Gastrocnemius medialis (tissue), 4 donors: ENCODE data around the gene FCHSD2. TPM values are rescaled to one million over a fixed set of nuclear protein-coding genes. Genes with fewer than 3 reads are reported as not detected.

ENCODE experiments used
- ATAC-seq, 2 donors: fragments of 150-250 bp; one replicate each; pipeline ENCODE4 v1.9.1; 2016
- DNase-seq, 2 donors: peaks; one replicate each; pipeline ENCODE4 v3.0.0-alpha.2; 2019
- H3K27ac ChIP-seq, 4 donors: fragments of 200-600 bp; sonication (generic); 1 replicate in 1 of 4; 2 replicates in 3 of 4; pipeline ENCODE4 v1.5.1; 2016 to 2018; ENCODE audit warnings: mild to moderate bottlenecking in 2 of 4, moderate library complexity in 1 of 4
- H3K27me3 ChIP-seq, 3 donors: fragments of 200-600 bp; sonication (generic) in 2 of 3; 1 replicate in 1 of 3; 2 replicates in 2 of 3; pipeline versions ENCODE4 v1.5.1 to v1.6.0; 2016 to 2019; ENCODE audit warnings: mild to moderate bottlenecking in 1 of 3, moderate library complexity in 1 of 3
- H3K36me3 ChIP-seq, 2 donors: fragments of 200-600 bp; sonication (generic) in 1 of 2; one replicate each; pipeline ENCODE4 v1.5.1; 2017 to 2018
- H3K4me1 ChIP-seq, 2 donors: fragments of 200-600 bp; sonication (generic) in 1 of 2; one replicate each; pipeline ENCODE4 v1.5.1; 2016 to 2017; ENCODE audit warnings: mild to moderate bottlenecking in 2 of 2
- H3K4me3 ChIP-seq, 4 donors: fragments of 200-600 bp; sonication (generic) in 3 of 4; 1 replicate in 1 of 4; 2 replicates in 3 of 4; pipeline ENCODE4 v1.5.1; 2016 to 2019; ENCODE audit warnings: mild to moderate bottlenecking in 2 of 4
- H3K9me3 ChIP-seq, 3 donors: fragments of 200-600 bp; sonication (generic) in 2 of 3; 1 replicate in 1 of 3; 2 replicates in 2 of 3; pipeline ENCODE4 v1.5.1; 2016 to 2019
- CTCF ChIP-seq, 5 experiments: fragments of 450-650 bp in 3 of 5; fragments of 200-600 bp in 2 of 5; sonication (generic) in 2 of 5; IDR thresholded peaks in 4 of 5; conservative IDR thresholded peaks in 1 of 5; 1 replicate in 4 of 5; 2 replicates in 1 of 5; pipeline ENCODE4 v1.5.1; 2016 to 2019; ENCODE audit warnings: antibody characterized with exemption in 5 of 5, mild to moderate bottlenecking in 3 of 5, moderate library complexity in 3 of 5
- POLR2A ChIP-seq, 2 donors: fragments of 450-650 bp; IDR thresholded peaks; one replicate each; pipeline ENCODE4 v1.6.1; 2017; ENCODE audit warnings: antibody characterized with exemption in 2 of 2, mild to moderate bottlenecking in 2 of 2, moderate library complexity in 2 of 2
- in situ Hi-C, 4 donors: fragments of 200-750 bp; cut with MboI; loops; one replicate each; pipeline versions ENCODE4 v1.15.0 to v1.8.0; 2017; ENCODE audit warnings: low sequenced_read_pairs in 4 of 4
- intact Hi-C: fragments of 100-400 bp; cut with DNase I; formaldehyde crosslinking; loops from one replicate; pipeline ENCODE4 v1.15.1; 2023; ENCODE audit warnings: low total_unique reads
- total RNA-seq, 4 donors: library from RNA; depleted of rRNA; stranded (reverse); fragments of >200 nt; gene quantifications; one replicate each; pipeline versions ENCODE4 v1.1.0 to v1.2.3, GENCODE V29; 2016

FCHSD2 gene
- total RNA-seq, 4 donors from 2014 or later, result 5.6 to 10.0 (median 8.0) TPM

- intact Hi-C loops, result no loop called here
- no peak for TF ChIP-seq POLR2A (IDR thresholded peaks at IDR 0.05)
- TF ChIP-seq CTCF (IDR thresholded peaks at IDR 0.05 in 4 of 5, conservative IDR thresholded peaks at IDR 0.05 in 1 of 5), result no peak
- ATAC-seq (no peak), DNase-seq (no peak)
- in situ Hi-C loops, result no loop called here
- no peaks in the 10 kb centered on the region for H3K9me3 ChIP-seq
- H3K27ac ChIP-seq, result no peak overlapping the region
- peaks cover 5 to 13% of the 10 kb centered on the region in 2 donors for H3K4me1 ChIP-seq
- H3K27me3 ChIP-seq, result no peaks in the 10 kb centered on the region
- H3K36me3 ChIP-seq, result no peaks in the 10 kb centered on the region
- no peak overlapping the region for H3K4me3 ChIP-seq
Measured at GRCh38 chr11:73167363-73167954, 25.3 kb upstream of the FCHSD2 start.

GRCh38 chr11:73164803-73165540 is 22.9 kb upstream of the FCHSD2 start:
- TF ChIP-seq CTCF (IDR thresholded peaks at IDR 0.05 in 4 of 5, conservative IDR thresholded peaks at IDR 0.05 in 1 of 5) (no peak), POLR2A (IDR thresholded peaks at IDR 0.05) (no peak)
- no peak for ATAC-seq
- in situ Hi-C loops (no loop called here), intact Hi-C loops (no loop called here)
- Histone ChIP-seq H3K4me1 (peaks cover 5 to 13% of the 10 kb centered on the region in 2 donors), H3K4me3 (no peak overlapping the region), H3K27me3 (no peaks in the 10 kb centered on the region), H3K9me3 (no peaks in the 10 kb centered on the region), H3K36me3 (no peaks in the 10 kb centered on the region), H3K27ac (no peak overlapping the region)
- no peak for DNase-seq

GRCh38 chr11:73163638-73164174 is 21.6 kb upstream of the FCHSD2 start:
- Histone ChIP-seq H3K9me3 (no peaks in the 10 kb centered on the region), H3K36me3 (no peaks in the 10 kb centered on the region), H3K4me3 (no peak overlapping the region), H3K4me1 (peaks cover under 1 to 9% of the 10 kb centered on the region in 2 donors), H3K27ac (no peak overlapping the region), H3K27me3 (no peaks in the 10 kb centered on the region)
- ATAC-seq, result no peak
- DNase-seq, result no peak
- no peak for TF ChIP-seq POLR2A (IDR thresholded peaks at IDR 0.05)
- no peak for TF ChIP-seq CTCF (IDR thresholded peaks at IDR 0.05 in 4 of 5, conservative IDR thresholded peaks at IDR 0.05 in 1 of 5)
- in situ Hi-C loops (no loop called here), intact Hi-C loops (no loop called here)

GRCh38 chr11:73162196-73162740 is 20.1 kb upstream of the FCHSD2 start:
- in situ Hi-C loops (no loop called here), intact Hi-C loops (no loop called here)
- TF ChIP-seq POLR2A (IDR thresholded peaks at IDR 0.05) (no peak), CTCF (IDR thresholded peaks at IDR 0.05 in 4 of 5, conservative IDR thresholded peaks at IDR 0.05 in 1 of 5) (no peak)
- Histone ChIP-seq H3K27me3 (no peaks in the 10 kb centered on the region), H3K9me3 (no peaks in the 10 kb centered on the region), H3K36me3 (no peaks in the 10 kb centered on the region), H3K4me1 (peaks cover 8 to 18% of the 10 kb centered on the region in 2 donors), H3K4me3 (no peak overlapping the region), H3K27ac (no peak overlapping the region)
- ATAC-seq (no peak), DNase-seq (peak in 1 of 2 donors; percentile 1)
